A549 (cell line): ENCODE results near the gene TRAF1. TPM values are rescaled to one million over a fixed set of nuclear protein-coding genes. Genes with fewer than 3 reads are reported as not detected.

ENCODE experiments used
- ATAC-seq, 2 experiments: fragments of 200-7000 bp in 1 of 2; fragments of >200 bp in 1 of 2; cut with Nextera tagmentation in 1 of 2; cut with Tn5 transposase in 1 of 2; 3 replicates each; pipeline versions ENCODE4 v1.8.0 to v1.9.1; 2018 to 2020; ENCODE audit warnings: mild to moderate bottlenecking in 1 of 2, moderate library complexity in 1 of 2
- CTCF ChIA-PET: fragments of 300-600 bp; sonication (Branson Sonifier 250); formaldehyde crosslinking; extraction: SDS; loops from one replicate; lab custom pipeline; 2021; ENCODE audit warnings: antibody characterized with exemption, inconsistent platforms; lab: Yijun Ruan, JAX
- POLR2A ChIA-PET: fragments of 350-600 bp; formaldehyde crosslinking; extraction: SDS; loops from one replicate; lab custom pipeline; 2021; ENCODE audit warnings: antibody characterized with exemption, inconsistent platforms; lab: Yijun Ruan, JAX
- DNase-seq, 2 experiments: peaks; one replicate each; pipeline versions ENCODE4 v3.0.0 to v3.0.0-alpha.2; 2011 to 2016; ENCODE audit warnings: low read depth in 1 of 2, low spot score in 1 of 2
- FAIRE-seq: peaks from 2 replicates; lab custom pipeline; 2011; peaks lifted over from hg19 to GRCh38; lab: Jason Lieb, UNC
- H3K27ac ChIP-seq, 2 experiments: fragments of >200 bp; sonication (Bioruptor Twin); formaldehyde crosslinking; 3 replicates each; pipeline ENCODE4 v1.5.1; 2016 to 2017
- H3K4me1 ChIP-seq: fragments of >200 bp; sonication (Bioruptor Twin); formaldehyde crosslinking; 3 replicates; pipeline ENCODE4 v1.6.1; 2016
- H3K4me2 ChIP-seq: fragments of >200 bp; sonication (Bioruptor Twin); formaldehyde crosslinking; 3 replicates; pipeline ENCODE4 v1.6.1; 2016
- H3K4me3 ChIP-seq: fragments of >200 bp; sonication (Bioruptor Twin); formaldehyde crosslinking; 3 replicates; pipeline ENCODE4 v1.5.1; 2016
- H3K9me3 ChIP-seq: fragments of >200 bp; sonication (Bioruptor Twin); formaldehyde crosslinking; 3 replicates; pipeline ENCODE4 v1.6.1; 2016
- CBX8 ChIP-seq: fragments of 200-600 bp; sonication (generic); IDR thresholded peaks from 2 replicates; pipeline ENCODE4 v1.6.1; 2016
- CHD4 ChIP-seq: fragments of 200-600 bp; sonication (generic); IDR thresholded peaks from 2 replicates; pipeline ENCODE4 v1.6.1; 2016; ENCODE audit warnings: antibody characterized with exemption, mild to moderate bottlenecking, borderline replicate concordance
- HMGXB4 ChIP-seq: fragments of 250-450 bp; sonication (Bioruptor Pico); IDR thresholded peaks from 2 replicates; pipeline ENCODE4 v1.5.0; 2021; ENCODE audit warnings: mild to moderate bottlenecking, moderate library complexity, borderline replicate concordance
- HOXA7 ChIP-seq: fragments of 250-450 bp; sonication (Bioruptor Pico); IDR thresholded peaks from 2 replicates; pipeline ENCODE4 v1.5.0; 2020; ENCODE audit warnings: mild to moderate bottlenecking, moderate library complexity
- HOXB13 ChIP-seq: fragments of 250-450 bp; sonication (Bioruptor Pico); IDR thresholded peaks from 2 replicates; pipeline ENCODE4 v1.5.0; 2020; ENCODE audit warnings: low read depth, mild to moderate bottlenecking, moderate library complexity
- JUNB ChIP-seq: fragments of >200 bp; sonication (Bioruptor Twin); formaldehyde crosslinking; IDR thresholded peaks from 2 replicates; pipeline ENCODE4 v1.6.1; 2016
- MYC ChIP-seq: IDR thresholded peaks from 2 replicates; pipeline ENCODE4 v1.6.1; 2012; ENCODE audit warnings: mild to moderate bottlenecking, inconsistent platforms, low read length, improper control_type of control experiment, borderline replicate concordance
- RAD21 ChIP-seq, 2 experiments: fragments of >200 bp in 1 of 2; sonication (Bioruptor Twin) in 1 of 2; formaldehyde crosslinking in 1 of 2; IDR thresholded peaks in 1 of 2; conservative IDR thresholded peaks in 1 of 2; 2 replicates in 1 of 2; 3 replicates in 1 of 2; pipeline ENCODE4 v1.6.1; 2012 to 2018; ENCODE audit warnings: inconsistent platforms in 1 of 2
- RARB ChIP-seq: fragments of 250-450 bp; sonication (Bioruptor Pico); IDR thresholded peaks from 2 replicates; pipeline ENCODE4 v1.8.0; 2021; ENCODE audit warnings: mild to moderate bottlenecking, moderate library complexity
- REST ChIP-seq: fragments of 200-600 bp; sonication (generic); IDR thresholded peaks from 2 replicates; pipeline ENCODE4 v1.6.1; 2016; ENCODE audit warnings: antibody characterized with exemption, mild to moderate bottlenecking, moderate library complexity
- SREBF2 ChIP-seq: fragments of 450-650 bp; IDR thresholded peaks from 2 replicates; pipeline ENCODE4 v1.6.1; 2014; ENCODE audit warnings: mild to moderate bottlenecking, moderate library complexity
- ZFP36 ChIP-seq: fragments of 450-650 bp; IDR thresholded peaks from 2 replicates; pipeline ENCODE4 v1.6.1; 2014; ENCODE audit warnings: borderline replicate concordance; ENCODE audit not compliant: partially characterized antibody
- WGBS: methylation state at CpG from one replicate; pipeline ENCODE4 v1.1.6; 2017; ENCODE audit errors: missing lambda C conversion rate; 5-methylcytosine and 5-hydroxymethylcytosine counted together
- polyA plus RNA-seq, 4 experiments: library from polyadenylated mRNA; depleted of rRNA in 3 of 4; stranded (reverse); fragments of >200 nt; fragmentation: RNase III in 1 of 4; extraction: RNeasy Plus Mini Kit Qiagen cat#74134 plus additional on column Dnase treatment in 1 of 4; gene quantifications; 2 replicates in 3 of 4; 3 replicates in 1 of 4; pipeline ENCODE4 v1.2.3, GENCODE V29; 2011 to 2017
- TF ChIP-seq, protein P1 (sequence below): IDR thresholded peaks from 2 replicates; pipeline ENCODE4 v1.6.1; 2012
- TF ChIP-seq, protein P2 (sequence below): fragments of >200 bp; sonication (Bioruptor Twin); formaldehyde crosslinking; IDR thresholded peaks from 3 replicates; pipeline ENCODE4 v1.5.1; 2016
- TF ChIP-seq, protein P3 (sequence below): IDR thresholded peaks from 2 replicates; pipeline ENCODE4 v1.6.1; 2012
- TF ChIP-seq, protein P4 (sequence below): fragments of >200 bp; sonication (Bioruptor Twin); formaldehyde crosslinking; IDR thresholded peaks from 3 replicates; pipeline ENCODE4 v1.6.1; 2016

TRAF1 gene
- polyA plus RNA-seq, 2 of the 4 experiments (the other 2 are of a cell fraction), result 2.0 to 3.4 TPM

GRCh38 chr9:120861935-120862334 lies 64.7 kb downstream of the TRAF1 start:
- TF ChIP-seq MYC (no peak), JUNB (no peak), RAD21 (conservative IDR thresholded peaks at IDR 0.05 in 1 of 2, IDR thresholded peaks at IDR 0.05 in 1 of 2) (no peak), SREBF2 (no peak), HOXA7 (CRISPR knock-in tag) (no peak), CBX8 (no peak), CHD4 (no peak), REST (no peak), RARB (CRISPR knock-in tag) (no peak), HMGXB4 (no peak), ZFP36 (no peak), HOXB13 (CRISPR knock-in tag) (no peak)
- TF ChIP-seq, protein P1, sequence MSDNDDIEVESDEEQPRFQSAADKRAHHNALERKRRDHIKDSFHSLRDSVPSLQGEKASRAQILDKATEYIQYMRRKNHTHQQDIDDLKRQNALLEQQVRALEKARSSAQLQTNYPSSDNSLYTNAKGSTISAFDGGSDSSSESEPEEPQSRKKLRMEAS, result no peak
- TF ChIP-seq, protein P2, sequence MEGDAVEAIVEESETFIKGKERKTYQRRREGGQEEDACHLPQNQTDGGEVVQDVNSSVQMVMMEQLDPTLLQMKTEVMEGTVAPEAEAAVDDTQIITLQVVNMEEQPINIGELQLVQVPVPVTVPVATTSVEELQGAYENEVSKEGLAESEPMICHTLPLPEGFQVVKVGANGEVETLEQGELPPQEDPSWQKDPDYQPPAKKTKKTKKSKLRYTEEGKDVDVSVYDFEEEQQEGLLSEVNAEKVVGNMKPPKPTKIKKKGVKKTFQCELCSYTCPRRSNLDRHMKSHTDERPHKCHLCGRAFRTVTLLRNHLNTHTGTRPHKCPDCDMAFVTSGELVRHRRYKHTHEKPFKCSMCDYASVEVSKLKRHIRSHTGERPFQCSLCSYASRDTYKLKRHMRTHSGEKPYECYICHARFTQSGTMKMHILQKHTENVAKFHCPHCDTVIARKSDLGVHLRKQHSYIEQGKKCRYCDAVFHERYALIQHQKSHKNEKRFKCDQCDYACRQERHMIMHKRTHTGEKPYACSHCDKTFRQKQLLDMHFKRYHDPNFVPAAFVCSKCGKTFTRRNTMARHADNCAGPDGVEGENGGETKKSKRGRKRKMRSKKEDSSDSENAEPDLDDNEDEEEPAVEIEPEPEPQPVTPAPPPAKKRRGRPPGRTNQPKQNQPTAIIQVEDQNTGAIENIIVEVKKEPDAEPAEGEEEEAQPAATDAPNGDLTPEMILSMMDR, result no peak
- TF ChIP-seq, protein P3, sequence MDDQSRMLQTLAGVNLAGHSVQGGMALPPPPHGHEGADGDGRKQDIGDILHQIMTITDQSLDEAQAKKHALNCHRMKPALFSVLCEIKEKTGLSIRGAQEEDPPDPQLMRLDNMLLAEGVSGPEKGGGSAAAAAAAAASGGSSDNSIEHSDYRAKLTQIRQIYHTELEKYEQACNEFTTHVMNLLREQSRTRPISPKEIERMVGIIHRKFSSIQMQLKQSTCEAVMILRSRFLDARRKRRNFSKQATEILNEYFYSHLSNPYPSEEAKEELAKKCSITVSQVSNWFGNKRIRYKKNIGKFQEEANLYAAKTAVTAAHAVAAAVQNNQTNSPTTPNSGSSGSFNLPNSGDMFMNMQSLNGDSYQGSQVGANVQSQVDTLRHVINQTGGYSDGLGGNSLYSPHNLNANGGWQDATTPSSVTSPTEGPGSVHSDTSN, result no peak
- TF ChIP-seq, protein P4, sequence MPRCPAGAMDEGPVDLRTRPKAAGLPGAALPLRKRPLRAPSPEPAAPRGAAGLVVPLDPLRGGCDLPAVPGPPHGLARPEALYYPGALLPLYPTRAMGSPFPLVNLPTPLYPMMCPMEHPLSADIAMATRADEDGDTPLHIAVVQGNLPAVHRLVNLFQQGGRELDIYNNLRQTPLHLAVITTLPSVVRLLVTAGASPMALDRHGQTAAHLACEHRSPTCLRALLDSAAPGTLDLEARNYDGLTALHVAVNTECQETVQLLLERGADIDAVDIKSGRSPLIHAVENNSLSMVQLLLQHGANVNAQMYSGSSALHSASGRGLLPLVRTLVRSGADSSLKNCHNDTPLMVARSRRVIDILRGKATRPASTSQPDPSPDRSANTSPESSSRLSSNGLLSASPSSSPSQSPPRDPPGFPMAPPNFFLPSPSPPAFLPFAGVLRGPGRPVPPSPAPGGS, result no peak
- no peak for DNase-seq
- POLR2A ChIA-PET, result no interaction called here
- H3K9me3 ChIP-seq, result no peaks in the 10 kb centered on the region
- WGBS, result 93% methylated on average over 6 of the region's 6 CpGs
- no peak overlapping the region for H3K4me3 ChIP-seq
- no peak for ATAC-seq
- no peak overlapping the region for H3K27ac ChIP-seq
- CTCF ChIA-PET, result interaction anchor here (0.6 to 1.3 kb wide), 2 partner anchors 74 to 106 kb away, joined by 3 read pairs; no protein-coding TSS in a partner anchor
- no peaks in the 10 kb centered on the region for H3K4me1 ChIP-seq
- no peak overlapping the region for H3K4me2 ChIP-seq
- FAIRE-seq, result no peak
